Astrocyte of the cerebellum (primary cell): Measurements from ENCODE around the gene IFNL4.

Source experiments
- DNase-seq: peaks from one replicate; pipeline ENCODE4 v3.0.0-alpha.2; 2011; ENCODE audit warnings: low read depth
- H3K4me3 ChIP-seq: 2 replicates; pipeline ENCODE4 v1.5.1; 2011; ENCODE audit warnings: mild to moderate bottlenecking, low read depth, low read length, moderate library complexity
- in situ Hi-C: cut with HindIII; loops from 2 replicates; pipeline ENCODE4 v1.10.0; 2017; ENCODE audit warnings: low sequenced_read_pairs
- TF ChIP-seq, protein P1 (sequence below): IDR thresholded peaks from 2 replicates; pipeline ENCODE4 v1.5.1; 2012; ENCODE audit warnings: low read length, low read depth, moderate library complexity, mild to moderate bottlenecking; ENCODE audit errors: missing control alignments

The IFNL4 gene

DNA sequence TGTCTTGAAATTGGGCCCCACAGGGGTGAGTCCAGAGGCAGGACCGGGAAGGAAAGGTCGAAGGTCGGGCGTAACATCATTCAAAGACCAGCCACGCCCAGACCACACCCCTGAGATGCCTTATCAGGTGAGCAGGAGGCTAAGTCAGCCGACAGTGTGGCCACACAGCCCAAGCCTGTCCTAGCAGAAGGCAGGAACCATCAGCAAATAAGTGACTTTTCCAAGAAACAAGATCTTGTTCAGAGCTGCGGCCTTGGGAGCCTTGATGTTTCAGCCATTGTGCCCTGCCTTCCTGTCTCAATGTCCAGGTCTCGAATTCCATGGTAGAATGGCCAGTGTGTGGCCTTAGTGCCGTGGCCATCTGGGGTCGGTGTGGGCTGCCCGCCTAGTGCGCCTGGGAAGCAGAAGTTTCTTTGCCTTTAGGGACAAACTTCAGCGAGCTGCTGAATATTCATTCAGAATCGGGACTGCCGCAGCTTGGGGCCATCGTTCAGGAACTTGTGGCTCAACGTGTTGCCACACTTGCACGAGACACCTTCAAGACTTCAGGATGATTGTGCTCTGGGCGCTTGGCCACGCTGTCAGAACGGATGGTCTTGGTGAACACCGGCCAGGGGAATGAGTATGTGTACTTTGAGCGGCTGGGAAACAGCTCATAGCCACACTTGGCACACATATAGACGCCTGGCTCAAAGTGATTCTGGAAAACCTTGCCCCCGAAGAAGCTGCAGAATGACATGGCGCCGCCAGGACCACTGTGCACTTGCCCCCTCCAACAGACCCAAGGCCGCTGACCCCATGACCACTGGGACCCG, 6.1 kb upstream of the IFNL4 start:
- in situ Hi-C loops, result no loop called here

DNA sequence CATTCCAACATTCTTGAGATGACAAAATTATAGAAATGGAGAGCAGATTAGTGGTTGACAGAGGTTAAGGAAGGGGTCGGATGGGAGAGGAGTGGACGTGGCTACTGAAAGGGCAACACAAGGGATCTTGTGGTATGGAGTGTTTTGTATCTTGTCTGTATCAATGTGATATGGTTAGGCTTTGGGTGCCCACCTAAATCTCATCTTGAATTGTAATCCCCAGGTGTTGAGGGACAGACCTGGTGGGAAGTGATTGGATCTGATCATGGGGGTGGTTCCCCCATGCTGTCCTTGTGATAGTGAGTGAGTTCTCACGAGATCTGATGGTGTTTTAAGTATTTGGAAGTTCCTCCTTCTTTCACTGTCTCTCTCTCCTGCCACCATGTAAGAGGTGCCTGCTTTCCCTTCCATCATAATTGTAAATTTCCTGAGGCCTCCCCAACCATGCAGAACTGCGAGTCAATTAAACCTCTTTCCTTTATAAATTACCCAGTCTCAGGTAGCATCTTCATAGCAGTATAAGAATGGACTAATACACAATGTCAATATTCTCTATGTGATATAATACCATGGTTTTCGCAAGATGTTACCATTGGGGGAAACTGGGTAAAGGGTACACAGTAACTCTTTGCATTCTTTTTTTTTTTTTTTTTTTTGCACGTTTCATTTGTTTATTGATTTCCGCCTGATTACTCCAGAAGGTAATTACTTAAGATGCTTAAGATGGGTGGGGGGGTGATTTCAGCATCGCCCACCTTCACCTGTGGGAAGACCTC, 4.9 kb upstream of the IFNL4 start:
- in situ Hi-C loops, result no loop called here
- H3K4me3 ChIP-seq, result no peak overlapping the region
- TF ChIP-seq, protein P1, sequence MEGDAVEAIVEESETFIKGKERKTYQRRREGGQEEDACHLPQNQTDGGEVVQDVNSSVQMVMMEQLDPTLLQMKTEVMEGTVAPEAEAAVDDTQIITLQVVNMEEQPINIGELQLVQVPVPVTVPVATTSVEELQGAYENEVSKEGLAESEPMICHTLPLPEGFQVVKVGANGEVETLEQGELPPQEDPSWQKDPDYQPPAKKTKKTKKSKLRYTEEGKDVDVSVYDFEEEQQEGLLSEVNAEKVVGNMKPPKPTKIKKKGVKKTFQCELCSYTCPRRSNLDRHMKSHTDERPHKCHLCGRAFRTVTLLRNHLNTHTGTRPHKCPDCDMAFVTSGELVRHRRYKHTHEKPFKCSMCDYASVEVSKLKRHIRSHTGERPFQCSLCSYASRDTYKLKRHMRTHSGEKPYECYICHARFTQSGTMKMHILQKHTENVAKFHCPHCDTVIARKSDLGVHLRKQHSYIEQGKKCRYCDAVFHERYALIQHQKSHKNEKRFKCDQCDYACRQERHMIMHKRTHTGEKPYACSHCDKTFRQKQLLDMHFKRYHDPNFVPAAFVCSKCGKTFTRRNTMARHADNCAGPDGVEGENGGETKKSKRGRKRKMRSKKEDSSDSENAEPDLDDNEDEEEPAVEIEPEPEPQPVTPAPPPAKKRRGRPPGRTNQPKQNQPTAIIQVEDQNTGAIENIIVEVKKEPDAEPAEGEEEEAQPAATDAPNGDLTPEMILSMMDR, result no peak
- no peak for DNase-seq

More for the DNA sequence above, 6.1 kb upstream of the IFNL4 start:
- H3K4me3 ChIP-seq, result no peak overlapping the region
- no peak for DNase-seq
- TF ChIP-seq, protein P1, result no peak

DNA sequence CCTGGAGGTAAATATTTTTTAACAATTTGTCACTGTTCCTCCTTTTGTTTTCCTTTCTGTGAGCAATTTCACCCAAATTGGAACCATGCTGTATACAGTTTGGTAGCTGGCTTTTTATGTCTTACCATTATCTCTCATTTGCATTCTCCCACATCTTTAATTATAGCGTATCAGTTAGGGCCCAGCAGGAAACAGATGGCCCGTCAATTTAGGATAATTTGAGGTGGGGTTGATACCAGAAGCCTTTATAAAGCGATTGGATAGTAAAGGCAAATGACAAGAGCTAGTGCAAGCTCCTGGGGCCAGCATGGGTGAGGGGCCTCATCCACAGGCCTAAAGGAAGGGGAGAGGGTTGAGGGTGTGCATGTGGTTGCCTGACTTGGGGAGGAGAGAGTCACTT, 3.8 kb upstream of the IFNL4 start:
- H3K4me3 ChIP-seq, result no peak overlapping the region
- no peak for DNase-seq
- TF ChIP-seq, protein P1, result no peak
- in situ Hi-C loops, result no loop called here

DNA sequence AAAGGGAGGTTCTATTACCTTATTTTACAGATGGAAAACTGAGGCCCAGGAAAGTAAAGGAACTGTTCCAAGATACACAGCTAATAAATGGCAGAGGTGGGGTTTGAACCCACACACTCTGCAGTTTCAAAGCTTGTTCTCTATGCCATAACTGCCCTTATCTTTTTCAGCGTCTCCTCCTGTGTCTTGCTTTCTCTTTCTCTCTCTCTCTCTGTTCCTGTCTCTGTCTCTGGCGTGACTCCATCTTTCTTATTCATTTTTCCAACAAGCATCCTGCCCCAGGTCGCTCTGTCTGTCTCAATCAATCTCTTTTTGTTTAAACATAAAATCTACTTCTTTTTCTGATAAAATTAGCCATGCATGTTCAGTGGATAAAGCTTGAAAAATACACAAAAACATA, 3.2 kb upstream of the IFNL4 start:
- in situ Hi-C loops, result no loop called here
- TF ChIP-seq, protein P1, result no peak

DNA sequence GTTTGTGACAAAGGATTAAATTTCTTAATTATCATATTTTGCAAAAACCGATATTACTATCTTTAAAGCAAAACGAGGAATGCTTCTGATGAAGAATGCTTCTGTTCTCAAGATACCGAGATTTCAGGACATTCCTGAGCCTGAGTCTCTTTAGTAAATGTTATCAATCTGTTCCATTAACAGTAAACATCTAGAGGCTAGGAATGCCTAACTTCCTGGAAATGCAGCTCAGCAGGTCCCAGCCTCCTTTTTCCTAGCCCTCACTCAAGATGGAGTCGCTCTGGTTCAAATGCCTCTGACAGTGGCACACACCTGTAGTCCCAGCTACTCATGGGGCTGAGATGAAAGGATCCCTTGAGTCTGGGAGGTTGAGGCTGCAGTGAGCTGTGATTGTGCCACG, 2.4 kb upstream of the IFNL4 start:
- TF ChIP-seq, protein P1, result no peak
- H3K4me3 ChIP-seq, result no peak overlapping the region
- in situ Hi-C loops, result no loop called here
- no peak for DNase-seq

More for the DNA sequence above, 3.2 kb upstream of the IFNL4 start:
- H3K4me3 ChIP-seq, result no peak overlapping the region
- DNase-seq, result no peak

DNA sequence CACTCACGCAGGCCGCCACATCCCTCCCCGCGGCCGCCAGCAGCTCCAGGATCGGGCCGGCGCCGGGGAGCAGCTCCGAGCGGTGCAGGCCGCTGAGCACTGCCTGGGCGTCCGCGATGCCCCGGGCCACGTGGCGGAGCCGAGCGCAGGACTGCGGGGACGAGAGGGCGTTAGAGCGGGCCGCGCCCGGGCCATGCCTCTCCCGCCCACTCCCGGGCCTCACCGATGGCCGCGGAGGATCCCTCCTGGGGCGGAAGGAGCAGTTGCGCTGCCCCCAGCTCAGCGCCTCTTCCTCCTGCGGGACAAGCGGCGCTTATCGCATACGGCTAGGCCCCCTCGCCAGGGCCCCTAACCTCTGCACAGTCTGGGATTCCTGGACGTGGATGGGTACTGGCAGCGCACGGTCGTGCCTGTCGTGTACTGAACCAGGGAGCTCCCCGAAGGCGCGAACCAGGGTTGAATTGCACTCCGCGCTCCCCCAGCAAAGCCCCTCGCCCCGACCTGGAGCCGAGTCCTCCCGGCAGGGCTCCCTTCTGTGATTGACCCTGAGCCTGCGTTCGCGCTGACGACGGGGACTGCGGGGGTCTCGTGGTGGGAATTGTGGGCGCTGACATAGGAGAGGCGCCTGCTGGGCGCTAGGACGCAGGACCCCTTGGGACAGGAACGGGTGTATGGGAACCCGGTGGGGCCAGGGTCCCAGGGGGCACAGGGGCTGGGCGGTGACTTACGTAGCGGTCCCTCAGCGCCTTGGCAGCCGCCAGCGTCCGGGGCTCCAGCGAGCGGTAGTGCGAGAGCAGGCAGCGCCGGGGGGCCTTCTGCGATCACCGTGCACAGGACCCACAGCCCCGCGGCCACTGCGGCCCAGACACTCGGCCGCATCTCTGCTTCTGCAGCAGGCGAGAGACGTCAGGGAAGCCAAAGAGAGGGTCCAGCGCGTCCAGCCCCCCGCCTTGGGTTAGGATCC, 673 bp downstream of the IFNL4 start:
- TF ChIP-seq, protein P1, result no peak
- DNase-seq, result no peak
- in situ Hi-C loops, result no loop called here
- H3K4me3 ChIP-seq, result no peak overlapping the region
